ENCODE data around the gene ZNF215.

DNA sequence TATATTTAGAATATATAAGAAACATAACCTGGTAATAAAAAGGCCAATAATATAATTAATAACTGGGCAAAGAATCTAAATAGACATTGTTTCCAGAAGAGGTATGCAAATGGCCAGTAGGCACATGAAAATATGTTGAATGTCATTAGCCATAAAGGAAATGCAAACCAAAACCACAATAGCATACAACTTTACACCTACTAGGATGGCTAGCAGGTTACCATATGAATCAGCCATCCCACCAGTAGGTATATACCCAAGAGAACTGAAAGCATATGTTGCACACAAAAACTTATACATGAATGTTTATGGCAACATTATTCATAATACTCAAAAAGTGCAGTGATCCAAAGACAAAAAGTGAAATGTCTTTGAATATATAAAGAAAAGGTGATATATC is 31.2 kb upstream of the ZNF215 start:
- TF ChIP-seq, protein P1, sequence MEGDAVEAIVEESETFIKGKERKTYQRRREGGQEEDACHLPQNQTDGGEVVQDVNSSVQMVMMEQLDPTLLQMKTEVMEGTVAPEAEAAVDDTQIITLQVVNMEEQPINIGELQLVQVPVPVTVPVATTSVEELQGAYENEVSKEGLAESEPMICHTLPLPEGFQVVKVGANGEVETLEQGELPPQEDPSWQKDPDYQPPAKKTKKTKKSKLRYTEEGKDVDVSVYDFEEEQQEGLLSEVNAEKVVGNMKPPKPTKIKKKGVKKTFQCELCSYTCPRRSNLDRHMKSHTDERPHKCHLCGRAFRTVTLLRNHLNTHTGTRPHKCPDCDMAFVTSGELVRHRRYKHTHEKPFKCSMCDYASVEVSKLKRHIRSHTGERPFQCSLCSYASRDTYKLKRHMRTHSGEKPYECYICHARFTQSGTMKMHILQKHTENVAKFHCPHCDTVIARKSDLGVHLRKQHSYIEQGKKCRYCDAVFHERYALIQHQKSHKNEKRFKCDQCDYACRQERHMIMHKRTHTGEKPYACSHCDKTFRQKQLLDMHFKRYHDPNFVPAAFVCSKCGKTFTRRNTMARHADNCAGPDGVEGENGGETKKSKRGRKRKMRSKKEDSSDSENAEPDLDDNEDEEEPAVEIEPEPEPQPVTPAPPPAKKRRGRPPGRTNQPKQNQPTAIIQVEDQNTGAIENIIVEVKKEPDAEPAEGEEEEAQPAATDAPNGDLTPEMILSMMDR (conservative IDR thresholded peaks at IDR 0.05; ENCODE audit: low read depth, low read length) = no peak
- TF ChIP-seq EZH2phosphoT487 (IDR thresholded peaks at IDR 0.05; ENCODE audit: borderline replicate concordance, low read length) (no peak), EZH2 (IDR thresholded peaks at IDR 0.05; ENCODE audit: low read length, unreplicated experiment) (no peak)

All from PC-3 (cell line).